Activated CD8-positive, alpha-beta memory T cell treated with anti-CD3 and anti-CD28 coated beads, Interleukin-2, amount 50 U/mL, for 24 hours (primary cell): ENCODE results near the gene PPM1G.
"Not testable (repeated sequence)": the region's sequence is repeated elsewhere in the genome, so short reads cannot be mapped to it uniquely, and the experiment has no call there.

Source experiments
- DNase-seq: peaks from one replicate; pipeline ENCODE4 v3.0.0-alpha.2; 2020; ENCODE audit errors: extremely low read depth

Gene PPM1G

GRCh38 chr2:27409321-27410073, at the start of gene PPM1G:
Gene PPM1G (minus strand): TSS chr2:27409591. CDS start chr2:27409422, 169 bp downstream.
- peak; percentile 87 for DNase-seq

DNA sequence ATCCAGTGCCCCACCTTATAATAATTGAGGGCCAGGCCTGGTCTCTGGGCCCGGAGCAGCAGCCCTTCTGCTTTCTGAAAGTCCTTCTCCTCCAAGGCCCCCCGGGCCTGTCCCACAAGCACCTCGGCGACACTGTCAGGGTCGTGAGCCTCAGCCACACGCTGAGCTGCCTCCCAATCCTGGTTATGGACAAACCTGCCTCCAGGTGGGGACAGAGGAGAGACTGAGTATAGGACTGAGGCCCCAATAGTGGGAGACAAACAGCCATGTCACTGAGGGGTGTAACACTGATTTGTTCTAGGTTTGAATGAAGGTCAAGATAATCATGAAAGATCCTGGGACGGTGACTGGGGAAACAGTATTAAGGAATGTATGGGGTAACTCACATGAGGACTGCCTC, 44.6 kb upstream of the PPM1G start:
- DNase-seq: no peak

DNA sequence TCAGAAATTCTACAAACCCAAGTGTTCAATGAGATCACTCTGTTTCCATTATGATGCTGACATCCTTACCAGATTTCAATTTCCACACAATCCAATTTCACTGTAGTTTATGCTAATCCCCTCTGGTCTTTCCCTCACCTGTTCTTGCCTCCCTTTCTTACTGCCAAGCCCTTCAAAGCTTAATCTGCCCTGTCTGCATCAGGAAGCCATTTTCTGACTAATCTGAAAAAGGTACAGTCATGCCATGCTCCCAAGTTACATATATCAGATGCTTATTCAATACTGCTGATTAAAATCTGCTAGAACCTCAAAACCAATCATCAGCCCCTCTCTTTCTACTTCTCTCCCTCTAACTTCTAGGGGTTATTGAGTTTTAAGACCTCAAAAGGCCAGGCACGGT, 41.7 kb upstream of the PPM1G start:
- no peak for DNase-seq

- DNase-seq: no peak
These were observed 39.0 kb upstream of the PPM1G start for GRCh38 chr2:27448381-27448780.

DNA sequence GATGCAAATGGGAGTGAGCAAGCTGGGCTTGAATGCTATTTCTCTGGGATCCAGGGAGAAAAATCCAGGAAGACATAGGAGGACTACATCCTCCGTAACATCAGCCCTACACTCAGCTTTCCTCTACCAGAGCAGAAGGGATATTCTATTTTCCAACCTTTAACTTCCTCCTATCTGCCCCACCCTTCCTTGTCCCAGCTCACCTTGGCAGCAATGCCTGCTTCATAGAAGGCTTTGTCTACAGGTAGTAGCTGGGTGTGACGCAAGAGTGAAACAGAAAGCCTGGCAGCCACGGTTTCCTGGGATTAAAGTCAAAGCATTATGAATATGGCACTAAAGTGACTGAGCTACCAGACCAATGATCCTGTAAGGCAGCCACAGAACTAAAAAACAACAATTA, 36.7 kb upstream of the PPM1G start:
- DNase-seq: no peak

DNA sequence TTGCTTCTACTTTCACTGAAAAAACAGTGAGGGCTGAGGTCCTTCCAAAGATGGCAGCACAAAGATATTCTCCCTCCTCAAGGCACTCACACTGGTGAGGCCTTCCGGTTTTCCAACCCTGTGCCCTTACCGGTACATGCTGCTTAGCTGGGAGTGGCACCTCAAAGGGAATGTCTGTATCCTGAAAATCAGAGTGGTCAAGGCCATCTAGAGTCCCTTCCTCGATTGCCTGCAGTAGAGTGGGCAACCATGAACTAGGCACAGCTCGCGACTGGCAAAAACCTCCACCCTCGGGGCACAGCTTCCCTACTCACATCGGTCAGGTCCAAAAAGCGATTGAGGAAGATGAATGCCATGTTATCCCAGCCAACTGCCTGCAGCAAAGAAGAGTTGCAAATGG, 36.2 kb upstream of the PPM1G start:
- no peak for DNase-seq

- DNase-seq: no peak
These were observed 35.8 kb upstream of the PPM1G start for GRCh38 chr2:27445155-27445554.

DNA sequence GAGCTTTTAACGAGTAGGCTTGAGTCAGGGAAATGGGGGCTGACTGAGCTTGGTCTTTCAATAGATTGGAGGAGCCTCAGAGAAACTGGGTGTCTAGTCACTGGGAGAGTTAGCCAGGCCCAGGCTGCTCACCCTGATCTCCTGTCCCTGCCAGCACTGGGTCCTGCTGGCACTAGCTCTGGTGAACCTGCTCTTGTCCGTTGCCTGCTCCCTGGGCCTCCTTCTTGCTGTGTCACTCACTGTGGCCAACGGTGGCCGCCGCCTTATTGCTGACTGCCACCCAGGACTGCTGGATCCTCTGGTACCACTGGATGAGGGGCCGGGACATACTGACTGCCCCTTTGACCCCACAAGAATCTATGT, 33.5 kb upstream of the PPM1G start:
- DNase-seq: no peak

GRCh38 chr2:27441958-27442919, 32.8 kb upstream of the PPM1G start, which contains the start of gene KRTCAP3:
Gene KRTCAP3 (plus strand): TSS chr2:27442381. CDS start chr2:27442413, 32 bp downstream.
- no peak for DNase-seq

DNA sequence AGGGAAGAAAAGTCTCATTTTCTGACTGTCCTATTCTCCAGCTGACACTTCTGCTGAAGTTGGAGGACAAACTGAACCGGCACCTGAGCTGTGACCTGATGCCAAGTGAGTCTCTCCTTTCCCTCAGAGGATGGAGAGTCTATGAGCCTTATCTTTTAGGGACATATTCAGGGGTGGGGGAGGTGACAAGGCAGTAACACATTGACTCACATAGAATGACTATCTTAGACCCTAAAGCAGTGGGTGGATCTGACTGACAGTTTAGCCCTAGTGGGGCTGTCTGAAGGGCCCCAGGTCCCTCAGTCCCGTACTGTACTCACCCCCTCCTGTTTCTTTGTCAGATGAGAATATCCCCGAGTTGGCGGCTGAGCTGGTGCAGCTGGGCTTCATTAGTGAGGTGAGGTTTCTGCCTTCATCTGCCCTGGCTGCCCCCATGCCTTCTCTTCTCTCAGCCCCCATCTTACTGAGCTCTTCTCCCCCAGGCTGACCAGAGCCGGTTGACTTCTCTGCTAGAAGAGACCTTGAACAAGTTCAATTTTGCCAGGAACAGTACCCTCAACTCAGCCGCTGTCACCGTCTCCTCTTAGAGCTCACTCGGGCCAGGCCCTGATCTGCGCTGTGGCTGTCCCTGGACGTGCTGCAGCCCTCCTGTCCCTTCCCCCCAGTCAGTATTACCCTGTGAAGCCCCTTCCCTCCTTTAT, 32.0 kb upstream of the PPM1G start:
- no peak for DNase-seq

- no peak for DNase-seq
These were observed 26.2 kb upstream of the PPM1G start for GRCh38 chr2:27435628-27436027.

GRCh38 chr2:27431395-27431794, 22.0 kb upstream of the PPM1G start:
- DNase-seq: no peak

DNA sequence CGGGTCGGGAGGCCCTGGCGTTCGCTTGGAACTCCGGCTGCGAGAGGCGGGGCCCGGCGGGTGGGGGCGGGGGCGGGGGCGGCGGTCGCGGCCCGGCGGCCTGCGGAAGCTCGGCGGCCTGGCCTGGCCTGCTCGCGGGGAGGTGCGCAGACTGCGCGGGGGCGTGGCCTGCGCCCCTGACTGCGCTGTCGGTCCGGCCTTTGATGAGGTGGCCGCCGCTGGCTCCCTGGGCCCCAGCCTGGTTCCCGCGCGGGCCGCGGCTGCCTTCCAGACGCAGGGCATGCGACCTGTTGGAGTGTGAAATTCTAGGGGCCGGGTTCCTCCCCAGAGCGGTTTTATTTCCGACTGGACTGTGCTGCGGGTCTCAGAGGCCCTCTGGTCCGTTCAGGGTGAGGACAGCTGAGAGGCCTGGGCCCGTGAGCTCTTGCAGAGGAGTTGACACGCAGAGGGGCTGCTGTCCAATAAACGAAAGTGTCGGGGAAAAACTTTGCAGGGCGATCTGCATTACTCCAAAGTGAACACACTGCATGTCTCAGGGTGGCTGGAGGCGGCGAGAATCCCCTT, 19.7 kb upstream of the PPM1G start:
- no peak for DNase-seq

GRCh38 chr2:27428213-27428977, 19.0 kb upstream of the PPM1G start, which contains the start of gene NRBP1:
Gene NRBP1 (plus strand): TSS chr2:27428631. CDS start chr2:27433274, 4,643 bp downstream.
- DNase-seq: peak; percentile 78

DNA sequence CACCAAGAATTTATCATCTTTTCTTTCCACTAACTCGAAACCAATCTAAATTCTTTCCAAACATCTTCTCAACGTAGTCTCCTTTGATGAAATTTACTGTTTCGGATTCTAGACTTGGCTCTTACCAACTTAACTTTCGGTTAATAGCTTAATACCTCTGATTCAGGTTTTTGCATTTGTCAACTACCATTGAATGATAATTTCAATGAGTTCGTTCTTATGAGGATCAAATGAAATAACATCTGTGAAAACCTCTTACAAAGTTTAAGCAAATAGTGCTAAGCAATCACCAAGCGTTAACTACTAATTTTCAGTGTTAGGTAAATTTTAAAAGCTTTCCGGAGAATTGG, 18.4 kb upstream of the PPM1G start:
- DNase-seq: no peak

GRCh38 chr2:27425039-27425438, 15.6 kb upstream of the PPM1G start:
- not testable (repeated sequence) for DNase-seq

DNA sequence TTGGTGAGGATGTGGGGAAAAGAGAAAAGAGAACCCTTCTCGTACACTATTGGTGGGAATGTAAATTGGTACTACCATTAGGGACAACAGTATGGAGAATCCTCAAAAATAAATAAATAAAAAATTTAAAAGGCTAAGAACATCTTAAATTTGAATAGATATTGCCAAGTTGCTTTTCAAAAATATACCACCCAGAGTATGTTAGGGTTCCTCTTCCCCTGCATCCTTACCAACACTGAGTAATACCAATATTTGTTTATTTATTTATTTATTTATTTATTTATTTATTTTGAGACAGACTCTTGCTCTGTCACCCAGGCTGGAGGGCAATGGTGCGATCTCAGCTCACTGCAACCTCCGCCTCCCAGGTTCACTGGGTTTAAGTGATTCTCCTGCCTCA, 13.6 kb upstream of the PPM1G start:
- DNase-seq: no peak

- no peak for DNase-seq
These were observed 12.4 kb upstream of the PPM1G start for GRCh38 chr2:27421660-27422250.

- no peak for DNase-seq
These were observed 11.6 kb upstream of the PPM1G start for GRCh38 chr2:27420996-27421395.

GRCh38 chr2:27416151-27416550, 6.8 kb upstream of the PPM1G start:
- DNase-seq: no peak
